Activated T-cell treated with anti-CD3 and anti-CD28 coated beads, Interleukin-2, amount 50 U/mL, for 48 hours (primary cell): ENCODE data around the gene SH3GLB2.

ENCODE experiments used
- DNase-seq, 2 experiments: peaks; one replicate each; pipeline ENCODE4 v3.0.0-alpha.2; 2020

Gene SH3GLB2

GRCh38 chr9:129028192-129028966, at the start of gene SH3GLB2:
SH3GLB2 (minus strand) TSS chr9:129028331; CDS start chr9:129028154, 177 bp downstream.
- peak; percentile 96 to 98 for DNase-seq

- DNase-seq, result no peak
Observed at GRCh38 chr9:129077236-129077635, 49.1 kb upstream of the SH3GLB2 start.

- no peak for DNase-seq
Observed at GRCh38 chr9:129076640-129077037, 48.5 kb upstream of the SH3GLB2 start.

GRCh38 chr9:129075996-129076639, 48.0 kb upstream of the SH3GLB2 start:
- no peak for DNase-seq

- DNase-seq, result no peak
Observed at GRCh38 chr9:129074106-129074505, 46.0 kb upstream of the SH3GLB2 start.

GRCh38 chr9:129073404-129073803, 45.3 kb upstream of the SH3GLB2 start:
- DNase-seq, result no peak

GRCh38 chr9:129072171-129072570, 44.0 kb upstream of the SH3GLB2 start:
- no peak for DNase-seq

GRCh38 chr9:129071526-129072126, 43.5 kb upstream of the SH3GLB2 start:
- peak in 1 of 2 experiments; percentile 30 for DNase-seq

- no peak for DNase-seq
Observed at GRCh38 chr9:129070696-129071525, 42.8 kb upstream of the SH3GLB2 start.

- DNase-seq, result no peak
Observed at GRCh38 chr9:129069862-129070641, 41.9 kb upstream of the SH3GLB2 start.

GRCh38 chr9:129068990-129069861, 41.1 kb upstream of the SH3GLB2 start:
- peak; percentile 58 to 71 for DNase-seq

- no peak for DNase-seq
Observed at GRCh38 chr9:129068110-129068509, 40.0 kb upstream of the SH3GLB2 start.

- DNase-seq, result no peak
Observed at GRCh38 chr9:129064499-129064908, 36.4 kb upstream of the SH3GLB2 start.

- no peak for DNase-seq
Observed at GRCh38 chr9:129063061-129063460, 34.9 kb upstream of the SH3GLB2 start.

- DNase-seq, result no peak
Observed at GRCh38 chr9:129060991-129061390, 32.9 kb upstream of the SH3GLB2 start.

GRCh38 chr9:129059796-129060785, 32.0 kb upstream of the SH3GLB2 start:
- no peak for DNase-seq

GRCh38 chr9:129058965-129059795, 31.0 kb upstream of the SH3GLB2 start:
- DNase-seq, result no peak

GRCh38 chr9:129054163-129054851, 26.2 kb upstream of the SH3GLB2 start:
- no peak for DNase-seq
